ENCODE measurements around the gene CEP57L1. TPM values are rescaled to one million over a fixed set of nuclear protein-coding genes. Genes with fewer than 3 reads are reported as not detected.

Gene CEP57L1
- total and polyA plus RNA-seq, 9 of the 15 experiments (the other 6 are each of a cell fraction or from before 2014, with no cell fraction given): 39.4 to 88.6 (median 61.8) TPM

DNA sequence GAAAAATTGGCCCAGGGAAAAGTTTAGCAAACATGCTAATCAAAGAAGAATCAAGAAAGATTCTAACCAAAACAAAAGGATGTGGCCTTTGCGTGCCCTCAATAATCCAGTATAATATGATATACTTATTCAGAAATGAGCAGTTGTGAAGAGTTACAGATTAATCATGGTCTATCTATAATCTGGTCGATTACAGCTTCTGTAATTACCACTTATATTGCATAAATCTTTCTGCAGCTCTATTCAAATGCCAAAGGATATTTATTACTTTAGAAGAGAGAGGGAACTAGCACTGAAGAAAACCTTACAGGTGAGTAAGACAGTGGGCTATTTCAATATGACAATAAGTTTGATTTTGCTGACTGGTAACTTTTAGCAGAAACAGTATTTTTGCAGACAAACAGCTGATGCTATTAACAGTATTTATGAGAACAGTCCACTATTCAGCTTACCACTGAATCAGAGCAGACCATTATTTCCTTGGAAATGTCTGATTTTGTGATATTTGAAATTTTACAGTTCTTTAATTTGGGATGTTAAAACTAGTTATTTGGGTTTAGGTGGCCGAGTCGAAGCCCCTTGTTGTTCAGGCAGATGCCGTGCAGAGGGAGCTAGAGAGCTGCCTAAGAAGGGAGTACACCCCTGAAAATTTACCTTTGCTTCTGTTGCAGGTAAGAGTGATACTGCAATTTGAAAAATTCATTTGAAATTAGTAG lies 92.2 kb downstream of the CEP57L1 start (continued):
- TF ChIP-seq, protein P1, sequence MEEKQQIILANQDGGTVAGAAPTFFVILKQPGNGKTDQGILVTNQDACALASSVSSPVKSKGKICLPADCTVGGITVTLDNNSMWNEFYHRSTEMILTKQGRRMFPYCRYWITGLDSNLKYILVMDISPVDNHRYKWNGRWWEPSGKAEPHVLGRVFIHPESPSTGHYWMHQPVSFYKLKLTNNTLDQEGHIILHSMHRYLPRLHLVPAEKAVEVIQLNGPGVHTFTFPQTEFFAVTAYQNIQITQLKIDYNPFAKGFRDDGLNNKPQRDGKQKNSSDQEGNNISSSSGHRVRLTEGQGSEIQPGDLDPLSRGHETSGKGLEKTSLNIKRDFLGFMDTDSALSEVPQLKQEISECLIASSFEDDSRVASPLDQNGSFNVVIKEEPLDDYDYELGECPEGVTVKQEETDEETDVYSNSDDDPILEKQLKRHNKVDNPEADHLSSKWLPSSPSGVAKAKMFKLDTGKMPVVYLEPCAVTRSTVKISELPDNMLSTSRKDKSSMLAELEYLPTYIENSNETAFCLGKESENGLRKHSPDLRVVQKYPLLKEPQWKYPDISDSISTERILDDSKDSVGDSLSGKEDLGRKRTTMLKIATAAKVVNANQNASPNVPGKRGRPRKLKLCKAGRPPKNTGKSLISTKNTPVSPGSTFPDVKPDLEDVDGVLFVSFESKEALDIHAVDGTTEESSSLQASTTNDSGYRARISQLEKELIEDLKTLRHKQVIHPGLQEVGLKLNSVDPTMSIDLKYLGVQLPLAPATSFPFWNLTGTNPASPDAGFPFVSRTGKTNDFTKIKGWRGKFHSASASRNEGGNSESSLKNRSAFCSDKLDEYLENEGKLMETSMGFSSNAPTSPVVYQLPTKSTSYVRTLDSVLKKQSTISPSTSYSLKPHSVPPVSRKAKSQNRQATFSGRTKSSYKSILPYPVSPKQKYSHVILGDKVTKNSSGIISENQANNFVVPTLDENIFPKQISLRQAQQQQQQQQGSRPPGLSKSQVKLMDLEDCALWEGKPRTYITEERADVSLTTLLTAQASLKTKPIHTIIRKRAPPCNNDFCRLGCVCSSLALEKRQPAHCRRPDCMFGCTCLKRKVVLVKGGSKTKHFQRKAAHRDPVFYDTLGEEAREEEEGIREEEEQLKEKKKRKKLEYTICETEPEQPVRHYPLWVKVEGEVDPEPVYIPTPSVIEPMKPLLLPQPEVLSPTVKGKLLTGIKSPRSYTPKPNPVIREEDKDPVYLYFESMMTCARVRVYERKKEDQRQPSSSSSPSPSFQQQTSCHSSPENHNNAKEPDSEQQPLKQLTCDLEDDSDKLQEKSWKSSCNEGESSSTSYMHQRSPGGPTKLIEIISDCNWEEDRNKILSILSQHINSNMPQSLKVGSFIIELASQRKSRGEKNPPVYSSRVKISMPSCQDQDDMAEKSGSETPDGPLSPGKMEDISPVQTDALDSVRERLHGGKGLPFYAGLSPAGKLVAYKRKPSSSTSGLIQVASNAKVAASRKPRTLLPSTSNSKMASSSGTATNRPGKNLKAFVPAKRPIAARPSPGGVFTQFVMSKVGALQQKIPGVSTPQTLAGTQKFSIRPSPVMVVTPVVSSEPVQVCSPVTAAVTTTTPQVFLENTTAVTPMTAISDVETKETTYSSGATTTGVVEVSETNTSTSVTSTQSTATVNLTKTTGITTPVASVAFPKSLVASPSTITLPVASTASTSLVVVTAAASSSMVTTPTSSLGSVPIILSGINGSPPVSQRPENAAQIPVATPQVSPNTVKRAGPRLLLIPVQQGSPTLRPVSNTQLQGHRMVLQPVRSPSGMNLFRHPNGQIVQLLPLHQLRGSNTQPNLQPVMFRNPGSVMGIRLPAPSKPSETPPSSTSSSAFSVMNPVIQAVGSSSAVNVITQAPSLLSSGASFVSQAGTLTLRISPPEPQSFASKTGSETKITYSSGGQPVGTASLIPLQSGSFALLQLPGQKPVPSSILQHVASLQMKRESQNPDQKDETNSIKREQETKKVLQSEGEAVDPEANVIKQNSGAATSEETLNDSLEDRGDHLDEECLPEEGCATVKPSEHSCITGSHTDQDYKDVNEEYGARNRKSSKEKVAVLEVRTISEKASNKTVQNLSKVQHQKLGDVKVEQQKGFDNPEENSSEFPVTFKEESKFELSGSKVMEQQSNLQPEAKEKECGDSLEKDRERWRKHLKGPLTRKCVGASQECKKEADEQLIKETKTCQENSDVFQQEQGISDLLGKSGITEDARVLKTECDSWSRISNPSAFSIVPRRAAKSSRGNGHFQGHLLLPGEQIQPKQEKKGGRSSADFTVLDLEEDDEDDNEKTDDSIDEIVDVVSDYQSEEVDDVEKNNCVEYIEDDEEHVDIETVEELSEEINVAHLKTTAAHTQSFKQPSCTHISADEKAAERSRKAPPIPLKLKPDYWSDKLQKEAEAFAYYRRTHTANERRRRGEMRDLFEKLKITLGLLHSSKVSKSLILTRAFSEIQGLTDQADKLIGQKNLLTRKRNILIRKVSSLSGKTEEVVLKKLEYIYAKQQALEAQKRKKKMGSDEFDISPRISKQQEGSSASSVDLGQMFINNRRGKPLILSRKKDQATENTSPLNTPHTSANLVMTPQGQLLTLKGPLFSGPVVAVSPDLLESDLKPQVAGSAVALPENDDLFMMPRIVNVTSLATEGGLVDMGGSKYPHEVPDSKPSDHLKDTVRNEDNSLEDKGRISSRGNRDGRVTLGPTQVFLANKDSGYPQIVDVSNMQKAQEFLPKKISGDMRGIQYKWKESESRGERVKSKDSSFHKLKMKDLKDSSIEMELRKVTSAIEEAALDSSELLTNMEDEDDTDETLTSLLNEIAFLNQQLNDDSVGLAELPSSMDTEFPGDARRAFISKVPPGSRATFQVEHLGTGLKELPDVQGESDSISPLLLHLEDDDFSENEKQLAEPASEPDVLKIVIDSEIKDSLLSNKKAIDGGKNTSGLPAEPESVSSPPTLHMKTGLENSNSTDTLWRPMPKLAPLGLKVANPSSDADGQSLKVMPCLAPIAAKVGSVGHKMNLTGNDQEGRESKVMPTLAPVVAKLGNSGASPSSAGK (IDR thresholded peaks at IDR 0.05): no peak
- TF ChIP-seq FOXP1 (CRISPR knock-in tag; IDR thresholded peaks at IDR 0.05) (no peak), ZBED1 (IDR thresholded peaks at IDR 0.05) (no peak), SIN3B (IDR thresholded peaks at IDR 0.05; ENCODE audit: low read depth) (no peak), SMARCA4 (IDR thresholded peaks at IDR 0.05) (0 out of 2 replicates have a peak, but pooled peaks have one; percentile 22), MAFF (IDR thresholded peaks at IDR 0.05; ENCODE audit: low read length) (peak; percentile 92), MTA3 (IDR thresholded peaks at IDR 0.05; ENCODE audit: borderline replicate concordance) (no peak), CBFA2T3 (IDR thresholded peaks at IDR 0.05) (no peak)
- TF ChIP-seq, protein P2, sequence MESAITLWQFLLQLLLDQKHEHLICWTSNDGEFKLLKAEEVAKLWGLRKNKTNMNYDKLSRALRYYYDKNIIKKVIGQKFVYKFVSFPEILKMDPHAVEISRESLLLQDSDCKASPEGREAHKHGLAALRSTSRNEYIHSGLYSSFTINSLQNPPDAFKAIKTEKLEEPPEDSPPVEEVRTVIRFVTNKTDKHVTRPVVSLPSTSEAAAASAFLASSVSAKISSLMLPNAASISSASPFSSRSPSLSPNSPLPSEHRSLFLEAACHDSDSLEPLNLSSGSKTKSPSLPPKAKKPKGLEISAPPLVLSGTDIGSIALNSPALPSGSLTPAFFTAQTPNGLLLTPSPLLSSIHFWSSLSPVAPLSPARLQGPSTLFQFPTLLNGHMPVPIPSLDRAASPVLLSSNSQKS (CRISPR knock-in tag; IDR thresholded peaks at IDR 0.05): no peak
- TF ChIP-seq, protein P3, sequence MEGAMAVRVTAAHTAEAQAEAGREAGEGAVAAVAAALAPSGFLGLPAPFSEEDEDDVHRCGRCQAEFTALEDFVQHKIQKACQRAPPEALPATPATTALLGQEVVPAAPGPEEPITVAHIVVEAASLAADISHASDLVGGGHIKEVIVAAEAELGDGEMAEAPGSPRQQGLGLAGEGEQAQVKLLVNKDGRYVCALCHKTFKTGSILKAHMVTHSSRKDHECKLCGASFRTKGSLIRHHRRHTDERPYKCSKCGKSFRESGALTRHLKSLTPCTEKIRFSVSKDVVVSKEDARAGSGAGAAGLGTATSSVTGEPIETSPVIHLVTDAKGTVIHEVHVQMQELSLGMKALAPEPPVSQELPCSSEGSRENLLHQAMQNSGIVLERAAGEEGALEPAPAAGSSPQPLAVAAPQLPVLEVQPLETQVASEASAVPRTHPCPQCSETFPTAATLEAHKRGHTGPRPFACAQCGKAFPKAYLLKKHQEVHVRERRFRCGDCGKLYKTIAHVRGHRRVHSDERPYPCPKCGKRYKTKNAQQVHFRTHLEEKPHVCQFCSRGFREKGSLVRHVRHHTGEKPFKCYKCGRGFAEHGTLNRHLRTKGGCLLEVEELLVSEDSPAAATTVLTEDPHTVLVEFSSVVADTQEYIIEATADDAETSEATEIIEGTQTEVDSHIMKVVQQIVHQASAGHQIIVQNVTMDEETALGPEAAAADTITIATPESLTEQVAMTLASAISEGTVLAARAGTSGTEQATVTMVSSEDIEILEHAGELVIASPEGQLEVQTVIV (CRISPR knock-in tag; IDR thresholded peaks at IDR 0.05; ENCODE audit: borderline replicate concordance): no peak
- TF ChIP-seq, protein P4, sequence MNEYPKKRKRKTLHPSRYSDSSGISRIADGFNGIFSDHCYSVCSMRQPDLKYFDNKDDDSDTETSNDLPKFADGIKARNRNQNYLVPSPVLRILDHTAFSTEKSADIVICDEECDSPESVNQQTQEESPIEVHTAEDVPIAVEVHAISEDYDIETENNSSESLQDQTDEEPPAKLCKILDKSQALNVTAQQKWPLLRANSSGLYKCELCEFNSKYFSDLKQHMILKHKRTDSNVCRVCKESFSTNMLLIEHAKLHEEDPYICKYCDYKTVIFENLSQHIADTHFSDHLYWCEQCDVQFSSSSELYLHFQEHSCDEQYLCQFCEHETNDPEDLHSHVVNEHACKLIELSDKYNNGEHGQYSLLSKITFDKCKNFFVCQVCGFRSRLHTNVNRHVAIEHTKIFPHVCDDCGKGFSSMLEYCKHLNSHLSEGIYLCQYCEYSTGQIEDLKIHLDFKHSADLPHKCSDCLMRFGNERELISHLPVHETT (CRISPR knock-in tag; conservative IDR thresholded peaks at IDR 0.05 in 1 of 2, IDR thresholded peaks at IDR 0.05 in 1 of 2): no peak
